ENCODE measurements around the gene NBAS. TPM values are rescaled to one million over a fixed set of nuclear protein-coding genes. Genes with fewer than 3 reads are reported as not detected.

Gene NBAS
- total and polyA plus RNA-seq, 10 of the 15 experiments (the other 5 are each of a cell fraction or from before 2014, with no cell fraction given) = 4.3 to 32.7 (median 20.8) TPM

DNA sequence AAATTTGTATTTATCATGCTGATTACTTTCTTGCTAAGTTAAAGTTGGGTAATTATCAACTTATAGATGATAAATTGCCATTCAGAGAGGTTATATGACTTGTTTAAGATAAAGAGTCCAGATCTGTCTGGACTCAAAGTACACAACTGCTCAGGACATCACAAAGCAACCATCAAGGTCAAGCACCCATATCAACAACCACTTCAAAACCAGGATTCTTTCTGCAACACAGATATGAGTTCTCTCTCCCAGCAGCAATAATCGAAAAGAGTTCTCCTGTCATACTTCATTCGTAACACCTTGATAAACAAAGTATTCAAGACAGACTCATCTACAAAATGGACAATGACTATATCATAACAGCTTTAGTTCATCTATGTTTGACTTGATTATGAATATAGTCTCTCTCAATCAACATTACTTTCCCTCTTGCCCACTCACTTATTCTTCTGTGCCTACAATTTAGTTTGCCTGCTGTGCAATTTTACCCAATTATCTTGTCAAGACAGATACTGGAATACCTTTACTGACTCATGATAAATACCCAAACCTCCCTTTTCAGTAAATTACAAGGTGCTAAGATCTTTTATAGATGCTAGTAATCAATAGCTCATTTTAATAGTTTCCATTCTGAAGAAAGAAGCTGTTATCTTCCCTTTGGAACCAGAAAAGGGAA is 281.8 kb downstream of the NBAS start:
- SMC1A ChIA-PET (ENCODE audit: uncharacterized antibody, unreplicated experiment) = interaction anchor here (0.6 kb wide), 2 partner anchors 14 to 19 kb away, joined by 3 read pairs; no protein-coding TSS in a partner anchor
- no peak overlapping the region for H2AFZ ChIP-seq (ENCODE audit: control insufficient read depth, low read depth, low read length)
- no peak for ATAC-seq
- H3K9ac ChIP-seq (ENCODE audit: control insufficient read depth, insufficient read depth, low read length) = no peak overlapping the region
- RAD21 ChIA-PET (ENCODE audit: unreplicated experiment) = no interaction called here
- no peaks in the 10 kb centered on the region for H4K20me1 ChIP-seq (ENCODE audit: control insufficient read depth, insufficient read depth)
- CTCF ChIA-PET = no interaction called here
- no peaks in the 10 kb centered on the region for H3K9me3 ChIP-seq (replicated peaks; ENCODE audit: control insufficient read depth, insufficient read depth, low read length)
- BruUV-seq (replicated peaks) = no TSS peak
- peaks cover 0 to 3% of the 10 kb centered on the region in 2 experiments; a peak in 2 of 4 replicates for H3K36me3 ChIP-seq (ENCODE audit: control insufficient read depth in 2 of 2, insufficient read depth in 2 of 2, low read length in 1 of 2)
- in situ Hi-C loops (cut with MboI) (no loop called here), intact Hi-C loops (cut with micrococcal nuclease; ENCODE audit: unreplicated experiment) (no loop called here)
- no peaks in the 10 kb centered on the region for H3K79me2 ChIP-seq (ENCODE audit: control insufficient read depth, insufficient read depth, low read length)
- no peaks in the 10 kb centered on the region for H3K27me3 ChIP-seq (replicated peaks in 1 of 2; ENCODE audit: control insufficient read depth in 2 of 2, insufficient read depth in 2 of 2, low read length in 1 of 2)
- no peak for FAIRE-seq
- POLR2A ChIA-PET = no interaction called here
- no peak overlapping the region for H3K4me3 ChIP-seq
- TF ChIP-seq, protein P1, sequence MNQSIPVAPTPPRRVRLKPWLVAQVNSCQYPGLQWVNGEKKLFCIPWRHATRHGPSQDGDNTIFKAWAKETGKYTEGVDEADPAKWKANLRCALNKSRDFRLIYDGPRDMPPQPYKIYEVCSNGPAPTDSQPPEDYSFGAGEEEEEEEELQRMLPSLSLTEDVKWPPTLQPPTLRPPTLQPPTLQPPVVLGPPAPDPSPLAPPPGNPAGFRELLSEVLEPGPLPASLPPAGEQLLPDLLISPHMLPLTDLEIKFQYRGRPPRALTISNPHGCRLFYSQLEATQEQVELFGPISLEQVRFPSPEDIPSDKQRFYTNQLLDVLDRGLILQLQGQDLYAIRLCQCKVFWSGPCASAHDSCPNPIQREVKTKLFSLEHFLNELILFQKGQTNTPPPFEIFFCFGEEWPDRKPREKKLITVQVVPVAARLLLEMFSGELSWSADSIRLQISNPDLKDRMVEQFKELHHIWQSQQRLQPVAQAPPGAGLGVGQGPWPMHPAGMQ (IDR thresholded peaks at IDR 0.05; ENCODE audit: borderline replicate concordance) = no peak
- H3K4me2 ChIP-seq (ENCODE audit: control insufficient read depth, insufficient read depth) = no peak overlapping the region
- no peak overlapping the region for H3K27ac ChIP-seq (ENCODE audit: control insufficient read depth, insufficient read depth)
- DNase-seq (ENCODE audit: low read depth, low spot score) = no peak
- 95% methylated on average over 2 of the region's 2 CpGs for WGBS (ENCODE audit: insufficient coverage, insufficient replicate concordance, low lambda C conversion rate, missing lambda C conversion rate)
- no peaks in the 10 kb centered on the region for H3K4me1 ChIP-seq (ENCODE audit: control insufficient read depth, insufficient read depth, low read length)

DNA sequence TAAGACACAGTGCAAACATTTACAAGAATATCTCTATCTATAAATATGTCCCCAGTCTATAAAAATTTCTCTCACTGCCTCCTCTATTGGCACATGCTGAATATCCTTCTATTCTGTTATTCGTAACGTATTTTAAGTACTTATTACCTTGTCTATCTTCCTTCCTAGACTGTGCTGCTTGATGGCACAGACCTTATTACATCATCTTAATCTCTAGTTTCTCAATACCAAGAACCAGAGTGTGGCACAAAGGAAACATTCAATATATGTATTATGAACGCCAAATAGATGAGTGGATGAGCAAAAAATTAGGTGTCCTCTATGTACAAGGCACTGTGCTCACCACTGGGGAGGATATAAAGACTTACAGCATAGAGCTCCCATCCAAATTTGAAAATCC is 282.8 kb downstream of the NBAS start:
- ATAC-seq (no peak), DNase-seq (ENCODE audit: low read depth, low spot score) (no peak), FAIRE-seq (no peak)
- no peaks in the 10 kb centered on the region for H3K27me3 ChIP-seq (replicated peaks in 1 of 2; ENCODE audit: control insufficient read depth in 2 of 2, insufficient read depth in 2 of 2, low read length in 1 of 2)
- no peak overlapping the region for H3K4me3 ChIP-seq
- peaks cover 0 to 3% of the 10 kb centered on the region in 2 experiments; a peak in 2 of 4 replicates for H3K36me3 ChIP-seq (ENCODE audit: control insufficient read depth in 2 of 2, insufficient read depth in 2 of 2, low read length in 1 of 2)
- no peaks in the 10 kb centered on the region for H3K9me3 ChIP-seq (replicated peaks; ENCODE audit: control insufficient read depth, insufficient read depth, low read length)
- no peak overlapping the region for H2AFZ ChIP-seq (ENCODE audit: control insufficient read depth, low read depth, low read length)
- RAD21 ChIA-PET (ENCODE audit: unreplicated experiment) = no interaction called here
- WGBS (ENCODE audit: insufficient coverage, insufficient replicate concordance, low lambda C conversion rate, missing lambda C conversion rate) = 97% methylated on average over 3 of the region's 3 CpGs
- H3K4me2 ChIP-seq (ENCODE audit: control insufficient read depth, insufficient read depth) = no peak overlapping the region
- no peak overlapping the region for H3K9ac ChIP-seq (ENCODE audit: control insufficient read depth, insufficient read depth, low read length)
- no peaks in the 10 kb centered on the region for H3K4me1 ChIP-seq (ENCODE audit: control insufficient read depth, insufficient read depth, low read length)
- intact Hi-C loops (cut with micrococcal nuclease; ENCODE audit: unreplicated experiment) = no loop called here
- POLR2A ChIA-PET = no interaction called here
- in situ Hi-C loops (cut with MboI) = no loop called here
- CTCF ChIA-PET = no interaction called here
- no TSS peak for BruUV-seq (replicated peaks)
- no peaks in the 10 kb centered on the region for H3K79me2 ChIP-seq (ENCODE audit: control insufficient read depth, insufficient read depth, low read length)
- H3K27ac ChIP-seq (ENCODE audit: control insufficient read depth, insufficient read depth) = no peak overlapping the region
- H4K20me1 ChIP-seq (ENCODE audit: control insufficient read depth, insufficient read depth) = no peaks in the 10 kb centered on the region
- SMC1A ChIA-PET (ENCODE audit: uncharacterized antibody, unreplicated experiment) = interaction anchor here (0.6 kb wide), 1 partner anchor 11 kb away, joined by 3 read pairs; no protein-coding TSS in a partner anchor
- TF ChIP-seq CREB1 (IDR thresholded peaks at IDR 0.05; ENCODE audit: low read depth) (no peak), EGR1 (IDR thresholded peaks at IDR 0.05; ENCODE audit: borderline replicate concordance in 1 of 2, low read depth in 2 of 2, low read length in 2 of 2) (no peak), BACH1 (IDR thresholded peaks at IDR 0.05; ENCODE audit: borderline replicate concordance) (no peak), BMI1 (IDR thresholded peaks at IDR 0.05; ENCODE audit: borderline replicate concordance) (no peak), TCF3 (IDR thresholded peaks at IDR 0.05; ENCODE audit: borderline replicate concordance, insufficient read depth, low read depth, low read length) (no peak), SP1 (IDR thresholded peaks at IDR 0.05; ENCODE audit: low read depth, low read length) (no peak), TARDBP (IDR thresholded peaks at IDR 0.05; ENCODE audit: borderline replicate concordance) (no peak), STAT3 (IDR thresholded peaks at IDR 0.05; ENCODE audit: low read depth, low read length) (no peak), NR2C1 (IDR thresholded peaks at IDR 0.05) (no peak), EP300 (IDR thresholded peaks at IDR 0.05; ENCODE audit: borderline replicate concordance in 1 of 2, control insufficient read depth in 1 of 2, low read depth in 2 of 2, low read length in 2 of 2) (no peak), MEF2A (IDR thresholded peaks at IDR 0.05; ENCODE audit: insufficient read depth, low read depth, low read length) (no peak), RCOR1 (conservative IDR thresholded peaks at IDR 0.05; ENCODE audit: low read depth, low read length) (no peak)
- TF ChIP-seq, protein P2, sequence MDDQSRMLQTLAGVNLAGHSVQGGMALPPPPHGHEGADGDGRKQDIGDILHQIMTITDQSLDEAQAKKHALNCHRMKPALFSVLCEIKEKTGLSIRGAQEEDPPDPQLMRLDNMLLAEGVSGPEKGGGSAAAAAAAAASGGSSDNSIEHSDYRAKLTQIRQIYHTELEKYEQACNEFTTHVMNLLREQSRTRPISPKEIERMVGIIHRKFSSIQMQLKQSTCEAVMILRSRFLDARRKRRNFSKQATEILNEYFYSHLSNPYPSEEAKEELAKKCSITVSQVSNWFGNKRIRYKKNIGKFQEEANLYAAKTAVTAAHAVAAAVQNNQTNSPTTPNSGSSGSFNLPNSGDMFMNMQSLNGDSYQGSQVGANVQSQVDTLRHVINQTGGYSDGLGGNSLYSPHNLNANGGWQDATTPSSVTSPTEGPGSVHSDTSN (IDR thresholded peaks at IDR 0.05; ENCODE audit: insufficient replicate concordance, low read depth, low read length) = no peak

All from GM12878 (cell line).